Measurements from ENCODE around the gene DGKB.

Gene DGKB

GRCh38 chr7:14425559-14425958, 477.0 kb downstream of the DGKB start:
- POLR2A ChIA-PET = no interaction called here
- DNase-seq (ENCODE audit: extremely low spot score) = no peak
- TF ChIP-seq TARDBP (IDR thresholded peaks at IDR 0.05) (no peak), PKNOX1 (IDR thresholded peaks at IDR 0.05) (no peak), L3MBTL2 (conservative IDR thresholded peaks at IDR 0.05) (no peak), NFRKB (IDR thresholded peaks at IDR 0.05) (no peak), LEF1 (IDR thresholded peaks at IDR 0.05; ENCODE audit: borderline replicate concordance) (no peak), FOXA1 (IDR thresholded peaks at IDR 0.05) (no peak)
- CTCF ChIA-PET = no interaction called here

- POLR2A ChIA-PET = no interaction called here
- no peak for DNase-seq (ENCODE audit: extremely low spot score)
- CTCF ChIA-PET = interaction anchor here (0.6 kb wide), 1 partner anchor 901 kb away, joined by 3 read pairs; no protein-coding TSS in a partner anchor
- no peak for TF ChIP-seq ELF4 (IDR thresholded peaks at IDR 0.05)
- TF ChIP-seq LEF1 (IDR thresholded peaks at IDR 0.05; ENCODE audit: borderline replicate concordance) = no peak
- no peak for TF ChIP-seq PKNOX1 (IDR thresholded peaks at IDR 0.05)
- TF ChIP-seq NFRKB (IDR thresholded peaks at IDR 0.05) = no peak
- no peak for TF ChIP-seq CTBP1 (IDR thresholded peaks at IDR 0.05; ENCODE audit: borderline replicate concordance)
- no peak for TF ChIP-seq TARDBP (IDR thresholded peaks at IDR 0.05)
- no peak for TF ChIP-seq SUZ12 (IDR thresholded peaks at IDR 0.05)
- no peak for TF ChIP-seq FOXM1 (IDR thresholded peaks at IDR 0.05; ENCODE audit: borderline replicate concordance)
- TF ChIP-seq BHLHE40 (IDR thresholded peaks at IDR 0.05; ENCODE audit: borderline replicate concordance) = no peak
- TF ChIP-seq ZNF384 (IDR thresholded peaks at IDR 0.05) = no peak
- TF ChIP-seq FOXA1 (IDR thresholded peaks at IDR 0.05) = no peak
- no peak for TF ChIP-seq L3MBTL2 (conservative IDR thresholded peaks at IDR 0.05)
- TF ChIP-seq SP1 (IDR thresholded peaks at IDR 0.05) = no peak
- TF ChIP-seq FOXK2 (IDR thresholded peaks at IDR 0.05) = no peak
- TF ChIP-seq HDGF (IDR thresholded peaks at IDR 0.05; ENCODE audit: borderline replicate concordance) = no peak
- no peak for TF ChIP-seq ARNT (IDR thresholded peaks at IDR 0.05)
Measured at GRCh38 chr7:14424675-14425074, 477.9 kb downstream of the DGKB start.

GRCh38 chr7:14420768-14421167, 481.8 kb downstream of the DGKB start:
- TF ChIP-seq SUZ12 (IDR thresholded peaks at IDR 0.05) = no peak
- POLR2A ChIA-PET = no interaction called here
- CTCF ChIA-PET = no interaction called here
- DNase-seq (ENCODE audit: extremely low spot score) = no peak

GRCh38 chr7:14419531-14419930, 483.0 kb downstream of the DGKB start:
- POLR2A ChIA-PET = no interaction called here
- no peak for TF ChIP-seq PKNOX1 (IDR thresholded peaks at IDR 0.05)
- CTCF ChIA-PET = no interaction called here
- no peak for DNase-seq (ENCODE audit: extremely low spot score)

- DNase-seq (ENCODE audit: extremely low spot score) = no peak
- ChIA-PET CTCF (no interaction called here), POLR2A (no interaction called here)
- TF ChIP-seq ELF4 (IDR thresholded peaks at IDR 0.05) = no peak
- TF ChIP-seq SUZ12 (IDR thresholded peaks at IDR 0.05) = no peak
- no peak for TF ChIP-seq ARNT (IDR thresholded peaks at IDR 0.05)
- TF ChIP-seq SP1 (IDR thresholded peaks at IDR 0.05) = no peak
- TF ChIP-seq BHLHE40 (IDR thresholded peaks at IDR 0.05; ENCODE audit: borderline replicate concordance) = no peak
- no peak for TF ChIP-seq NFRKB (IDR thresholded peaks at IDR 0.05)
- no peak for TF ChIP-seq PKNOX1 (IDR thresholded peaks at IDR 0.05)
- TF ChIP-seq LEF1 (IDR thresholded peaks at IDR 0.05; ENCODE audit: borderline replicate concordance) = no peak
- TF ChIP-seq FOXA1 (IDR thresholded peaks at IDR 0.05) = no peak
- no peak for TF ChIP-seq HDGF (IDR thresholded peaks at IDR 0.05; ENCODE audit: borderline replicate concordance)
- no peak for TF ChIP-seq TARDBP (IDR thresholded peaks at IDR 0.05)
- TF ChIP-seq FOXM1 (IDR thresholded peaks at IDR 0.05; ENCODE audit: borderline replicate concordance) = no peak
- no peak for TF ChIP-seq ZNF384 (IDR thresholded peaks at IDR 0.05)
Measured at GRCh38 chr7:14418633-14419032, 483.9 kb downstream of the DGKB start.

GRCh38 chr7:14414274-14414986, 488.1 kb downstream of the DGKB start:
- ChIA-PET POLR2A (no interaction called here), CTCF (no interaction called here)
- no peak for TF ChIP-seq SUZ12 (IDR thresholded peaks at IDR 0.05)
- no peak for TF ChIP-seq FOXK2 (IDR thresholded peaks at IDR 0.05)
- TF ChIP-seq NFRKB (IDR thresholded peaks at IDR 0.05) = no peak
- no peak for TF ChIP-seq SP1 (IDR thresholded peaks at IDR 0.05)
- no peak for TF ChIP-seq FOXM1 (IDR thresholded peaks at IDR 0.05; ENCODE audit: borderline replicate concordance)
- TF ChIP-seq PKNOX1 (IDR thresholded peaks at IDR 0.05) = no peak
- no peak for TF ChIP-seq ARNT (IDR thresholded peaks at IDR 0.05)
- no peak for TF ChIP-seq L3MBTL2 (conservative IDR thresholded peaks at IDR 0.05)
- TF ChIP-seq TARDBP (IDR thresholded peaks at IDR 0.05) = no peak
- TF ChIP-seq BHLHE40 (IDR thresholded peaks at IDR 0.05; ENCODE audit: borderline replicate concordance) = no peak
- TF ChIP-seq ELF4 (IDR thresholded peaks at IDR 0.05) = no peak
- no peak for DNase-seq (ENCODE audit: extremely low spot score)

All from HEK293T (cell line).